ENCODE results near the gene NRXN3. TPM values are rescaled to one million over a fixed set of nuclear protein-coding genes. Genes with fewer than 3 reads are reported as not detected.

The NRXN3 gene
- total RNA-seq, 1 experiment from 2014 or later: not detected

DNA sequence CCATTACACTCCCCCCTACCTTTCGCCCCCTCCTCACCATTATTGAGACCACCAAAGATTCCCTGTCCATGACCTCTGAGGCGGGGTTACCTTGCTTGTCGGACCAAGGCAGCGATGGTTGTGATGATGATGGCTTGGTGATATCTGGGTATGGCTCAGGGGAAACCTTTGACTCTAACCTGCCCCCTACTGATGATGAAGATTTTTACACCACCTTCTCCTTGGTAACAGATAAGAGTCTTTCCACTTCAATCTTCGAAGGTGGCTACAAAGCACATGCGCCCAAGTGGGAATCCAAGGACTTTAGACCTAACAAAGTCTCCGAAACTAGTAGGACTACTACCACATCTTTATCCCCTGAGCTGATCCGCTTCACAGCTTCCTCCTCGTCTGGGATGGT is 1690.9 kb downstream of the NRXN3 start:
- BruUV-seq (replicated peaks): no TSS peak
- RAD21 ChIA-PET (ENCODE audit: low non-redundant PET in 1 of 2, low total read pairs in 2 of 2, uncharacterized antibody in 2 of 2, unreplicated experiment in 2 of 2): no interaction called here
- no peak overlapping the region for H3K4me3 ChIP-seq (replicated peaks in 1 of 2; ENCODE audit: low read depth in 1 of 2, low read length in 2 of 2)
- CTCF ChIA-PET: no interaction called here
- H4K20me1 ChIP-seq (ENCODE audit: insufficient read depth): no peaks in the 10 kb centered on the region
- H3K27me3 ChIP-seq (ENCODE audit: insufficient read depth, low read length): no peaks in the 10 kb centered on the region
- H3K9ac ChIP-seq (ENCODE audit: low read length): no peak overlapping the region
- H3K4me2 ChIP-seq (ENCODE audit: low read length): no peak overlapping the region
- DNase-seq (ENCODE audit: low read depth, low spot score): no peak
- H3K36me3 ChIP-seq (ENCODE audit: control insufficient read depth in 1 of 2, insufficient read depth in 2 of 2, low read length in 2 of 2): no peaks in the 10 kb centered on the region
- no peak overlapping the region for H2AFZ ChIP-seq (ENCODE audit: low read depth, low read length, poor library complexity, severe bottlenecking)
- no peaks in the 10 kb centered on the region for H3K79me2 ChIP-seq (ENCODE audit: insufficient read depth, low read length)
- TF ChIP-seq, protein P1, sequence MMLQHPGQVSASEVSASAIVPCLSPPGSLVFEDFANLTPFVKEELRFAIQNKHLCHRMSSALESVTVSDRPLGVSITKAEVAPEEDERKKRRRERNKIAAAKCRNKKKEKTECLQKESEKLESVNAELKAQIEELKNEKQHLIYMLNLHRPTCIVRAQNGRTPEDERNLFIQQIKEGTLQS (IDR thresholded peaks at IDR 0.05): no peak
- TF ChIP-seq SP1 (IDR thresholded peaks at IDR 0.05; ENCODE audit: low read depth) (no peak), CBX3 (IDR thresholded peaks at IDR 0.05; ENCODE audit: low read depth) (no peak), SRF (IDR thresholded peaks at IDR 0.05; ENCODE audit: low read depth) (no peak), TCF7L2 (IDR thresholded peaks at IDR 0.05; ENCODE audit: borderline replicate concordance, extremely low read depth, insufficient read depth, insufficient read length) (no peak), ZNF274 (IDR thresholded peaks at IDR 0.05; ENCODE audit: low read depth, low read length) (no peak), RAD21 (IDR thresholded peaks at IDR 0.05; ENCODE audit: low read depth) (no peak), EZH2phosphoT487 (IDR thresholded peaks at IDR 0.05; ENCODE audit: borderline replicate concordance) (no peak)
- TF ChIP-seq, protein P2, sequence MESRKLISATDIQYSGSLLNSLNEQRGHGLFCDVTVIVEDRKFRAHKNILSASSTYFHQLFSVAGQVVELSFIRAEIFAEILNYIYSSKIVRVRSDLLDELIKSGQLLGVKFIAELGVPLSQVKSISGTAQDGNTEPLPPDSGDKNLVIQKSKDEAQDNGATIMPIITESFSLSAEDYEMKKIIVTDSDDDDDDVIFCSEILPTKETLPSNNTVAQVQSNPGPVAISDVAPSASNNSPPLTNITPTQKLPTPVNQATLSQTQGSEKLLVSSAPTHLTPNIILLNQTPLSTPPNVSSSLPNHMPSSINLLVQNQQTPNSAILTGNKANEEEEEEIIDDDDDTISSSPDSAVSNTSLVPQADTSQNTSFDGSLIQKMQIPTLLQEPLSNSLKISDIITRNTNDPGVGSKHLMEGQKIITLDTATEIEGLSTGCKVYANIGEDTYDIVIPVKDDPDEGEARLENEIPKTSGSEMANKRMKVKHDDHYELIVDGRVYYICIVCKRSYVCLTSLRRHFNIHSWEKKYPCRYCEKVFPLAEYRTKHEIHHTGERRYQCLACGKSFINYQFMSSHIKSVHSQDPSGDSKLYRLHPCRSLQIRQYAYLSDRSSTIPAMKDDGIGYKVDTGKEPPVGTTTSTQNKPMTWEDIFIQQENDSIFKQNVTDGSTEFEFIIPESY (IDR thresholded peaks at IDR 0.05; ENCODE audit: extremely low read depth, insufficient replicate concordance, low read length): no peak
- TF ChIP-seq, protein P3, sequence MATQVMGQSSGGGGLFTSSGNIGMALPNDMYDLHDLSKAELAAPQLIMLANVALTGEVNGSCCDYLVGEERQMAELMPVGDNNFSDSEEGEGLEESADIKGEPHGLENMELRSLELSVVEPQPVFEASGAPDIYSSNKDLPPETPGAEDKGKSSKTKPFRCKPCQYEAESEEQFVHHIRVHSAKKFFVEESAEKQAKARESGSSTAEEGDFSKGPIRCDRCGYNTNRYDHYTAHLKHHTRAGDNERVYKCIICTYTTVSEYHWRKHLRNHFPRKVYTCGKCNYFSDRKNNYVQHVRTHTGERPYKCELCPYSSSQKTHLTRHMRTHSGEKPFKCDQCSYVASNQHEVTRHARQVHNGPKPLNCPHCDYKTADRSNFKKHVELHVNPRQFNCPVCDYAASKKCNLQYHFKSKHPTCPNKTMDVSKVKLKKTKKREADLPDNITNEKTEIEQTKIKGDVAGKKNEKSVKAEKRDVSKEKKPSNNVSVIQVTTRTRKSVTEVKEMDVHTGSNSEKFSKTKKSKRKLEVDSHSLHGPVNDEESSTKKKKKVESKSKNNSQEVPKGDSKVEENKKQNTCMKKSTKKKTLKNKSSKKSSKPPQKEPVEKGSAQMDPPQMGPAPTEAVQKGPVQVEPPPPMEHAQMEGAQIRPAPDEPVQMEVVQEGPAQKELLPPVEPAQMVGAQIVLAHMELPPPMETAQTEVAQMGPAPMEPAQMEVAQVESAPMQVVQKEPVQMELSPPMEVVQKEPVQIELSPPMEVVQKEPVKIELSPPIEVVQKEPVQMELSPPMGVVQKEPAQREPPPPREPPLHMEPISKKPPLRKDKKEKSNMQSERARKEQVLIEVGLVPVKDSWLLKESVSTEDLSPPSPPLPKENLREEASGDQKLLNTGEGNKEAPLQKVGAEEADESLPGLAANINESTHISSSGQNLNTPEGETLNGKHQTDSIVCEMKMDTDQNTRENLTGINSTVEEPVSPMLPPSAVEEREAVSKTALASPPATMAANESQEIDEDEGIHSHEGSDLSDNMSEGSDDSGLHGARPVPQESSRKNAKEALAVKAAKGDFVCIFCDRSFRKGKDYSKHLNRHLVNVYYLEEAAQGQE (IDR thresholded peaks at IDR 0.05; ENCODE audit: low read depth): no peak
- TF ChIP-seq, protein P4, sequence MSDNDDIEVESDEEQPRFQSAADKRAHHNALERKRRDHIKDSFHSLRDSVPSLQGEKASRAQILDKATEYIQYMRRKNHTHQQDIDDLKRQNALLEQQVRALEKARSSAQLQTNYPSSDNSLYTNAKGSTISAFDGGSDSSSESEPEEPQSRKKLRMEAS (IDR thresholded peaks at IDR 0.05): no peak
- H3K9me3 ChIP-seq (ENCODE audit: control insufficient read depth in 1 of 2, insufficient read depth in 1 of 2, low read depth in 1 of 2, low read length in 2 of 2): peaks cover 0 to 19% of the 10 kb centered on the region in 2 experiments; a peak in 2 of 4 replicates
- no peaks in the 10 kb centered on the region for H3K4me1 ChIP-seq (ENCODE audit: control insufficient read depth in 1 of 2, insufficient read depth in 2 of 2, low read length in 2 of 2)
- H3K9me2 ChIP-seq (ENCODE audit: insufficient read depth): no peaks in the 10 kb centered on the region
- H3K27ac ChIP-seq (ENCODE audit: low read depth, low read length): no peak overlapping the region
- ATAC-seq: no peak
- POLR2A ChIA-PET: no interaction called here
- intact Hi-C loops (cut with micrococcal nuclease): no loop called here

Measured in HCT116 (cell line).